NCI-H1105 (cell line): ENCODE results near the gene UBXN2A.
A peak's percentile ranks its signal among the peaks of the same experiment; 100 is the strongest.

Experiments
- DNase-seq: peaks from one replicate; lab custom pipeline; 2025; lab: John Stamatoyannopoulos, UW

Gene UBXN2A

DNA sequence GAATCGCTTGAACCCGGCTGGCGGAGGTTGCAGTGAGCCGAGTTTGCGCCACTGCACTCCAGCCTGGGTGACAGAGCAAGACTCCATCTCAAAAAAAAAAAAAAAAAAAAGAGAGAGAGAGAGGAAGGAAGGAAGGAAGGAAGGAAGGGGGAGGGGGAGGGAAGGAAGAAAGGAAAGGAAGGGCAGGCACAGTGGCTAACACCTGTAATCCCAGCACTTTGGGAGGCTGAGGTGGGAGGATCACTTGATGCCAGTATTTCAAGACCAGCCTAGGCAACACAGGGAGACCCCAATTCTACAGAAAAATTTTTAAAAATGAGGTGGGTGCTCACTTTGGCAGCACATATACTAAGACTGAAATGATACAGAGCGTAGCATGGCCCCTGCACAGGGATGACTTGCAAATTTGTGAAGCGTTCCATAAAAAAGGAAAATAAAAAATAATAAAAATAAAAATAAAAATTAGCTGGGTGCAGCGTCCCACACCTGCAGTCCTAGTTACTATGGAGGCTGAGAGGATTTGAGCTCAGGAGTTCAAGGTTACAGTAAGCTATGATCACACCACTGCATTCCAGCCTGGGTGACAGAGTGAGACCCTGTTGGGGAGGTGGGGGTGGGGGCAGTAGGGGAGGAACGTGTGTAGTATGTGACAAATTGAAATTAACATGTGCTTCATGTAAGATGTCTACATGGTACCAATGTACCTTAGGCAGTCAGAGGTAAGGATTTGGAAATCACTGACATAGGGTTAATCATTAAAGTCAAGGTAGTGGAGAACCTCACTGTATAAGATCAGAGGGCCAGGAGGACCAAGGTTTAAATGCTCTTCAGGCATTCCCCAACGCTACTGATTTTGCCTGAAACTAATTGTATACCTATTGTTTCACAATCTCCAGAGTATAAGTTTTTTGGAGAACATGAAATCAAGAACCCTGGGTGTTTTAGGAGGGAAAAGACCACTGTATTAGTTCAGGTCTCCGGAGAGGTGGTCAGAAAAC lies 105.5 kb downstream of the UBXN2A start:
- DNase-seq, result no peak

DNA sequence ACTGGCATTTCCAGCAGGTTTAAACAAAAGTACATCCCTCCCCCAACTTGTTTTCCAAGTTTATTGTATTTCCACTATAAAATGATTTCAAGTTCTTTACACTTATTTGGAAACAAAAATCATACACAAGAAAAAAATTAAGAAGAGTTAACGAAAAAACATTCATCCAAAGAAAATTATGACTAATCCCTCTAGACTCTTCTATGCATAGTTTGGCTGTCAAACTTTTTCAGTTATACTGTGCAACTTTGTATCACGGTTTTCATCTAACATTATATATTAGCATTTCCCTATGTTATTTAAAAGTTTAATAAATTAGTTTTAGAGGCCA lies 106.3 kb downstream of the UBXN2A start:
- DNase-seq, result no peak

DNA sequence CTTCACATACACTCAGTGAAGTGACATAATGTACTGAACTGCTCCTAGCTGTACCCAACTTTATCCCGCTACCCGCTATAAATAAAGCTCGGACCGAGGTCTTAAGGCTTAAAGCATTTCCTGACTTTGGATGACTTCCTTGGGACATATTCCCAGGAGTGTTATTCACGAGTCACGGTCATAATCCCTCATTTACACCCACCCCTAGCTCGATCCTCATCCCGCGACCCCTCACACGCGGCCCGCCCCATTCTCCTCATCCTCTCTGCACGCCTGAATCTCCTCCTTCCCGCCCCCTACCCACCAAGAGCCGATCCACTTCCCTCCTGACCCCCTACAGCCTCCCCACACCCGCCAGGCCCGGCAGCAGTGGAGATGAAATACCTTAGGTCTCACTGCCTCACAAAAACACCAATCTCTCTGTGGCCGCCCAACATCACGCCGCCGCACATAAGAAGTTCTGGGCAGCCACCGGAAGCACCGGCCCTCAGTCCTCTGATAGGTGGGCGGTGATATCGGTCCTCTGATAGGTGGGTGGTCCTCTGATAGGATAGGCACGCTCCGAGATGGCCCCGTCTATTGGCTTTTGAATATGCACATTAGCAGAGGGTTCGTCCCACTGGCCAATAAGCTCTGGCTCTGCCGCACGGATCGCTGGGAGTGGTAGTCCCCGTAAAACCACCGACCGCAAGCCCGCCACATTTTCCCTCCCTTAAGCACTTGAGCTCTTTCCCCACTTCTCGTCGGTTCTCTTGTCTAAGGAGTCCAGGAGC lies 106.9 kb downstream of the UBXN2A start, which contains the start of gene WDCP:
Gene WDCP (minus strand): TSS at position 462 of the 773 bp plus-strand sequence. CDS start 7,897 bp downstream, outside the sequence.
- peak; percentile 94 for DNase-seq

DNA sequence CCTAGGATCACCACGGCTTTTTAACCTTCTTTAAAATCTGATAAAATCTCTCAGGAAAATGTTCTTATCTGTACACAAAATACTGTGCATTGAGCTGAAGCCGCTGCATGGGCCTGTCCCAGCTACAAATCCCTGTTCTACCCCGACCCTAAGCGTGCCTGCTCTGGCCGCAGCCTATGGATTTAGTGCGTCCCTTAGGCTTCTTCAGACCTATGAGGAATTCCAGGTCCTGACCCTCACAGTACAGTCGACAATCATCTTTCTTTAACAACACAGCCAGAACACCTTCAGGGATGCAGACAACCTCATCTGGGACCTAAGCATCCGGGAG lies 107.4 kb downstream of the UBXN2A start:
- no peak for DNase-seq

DNA sequence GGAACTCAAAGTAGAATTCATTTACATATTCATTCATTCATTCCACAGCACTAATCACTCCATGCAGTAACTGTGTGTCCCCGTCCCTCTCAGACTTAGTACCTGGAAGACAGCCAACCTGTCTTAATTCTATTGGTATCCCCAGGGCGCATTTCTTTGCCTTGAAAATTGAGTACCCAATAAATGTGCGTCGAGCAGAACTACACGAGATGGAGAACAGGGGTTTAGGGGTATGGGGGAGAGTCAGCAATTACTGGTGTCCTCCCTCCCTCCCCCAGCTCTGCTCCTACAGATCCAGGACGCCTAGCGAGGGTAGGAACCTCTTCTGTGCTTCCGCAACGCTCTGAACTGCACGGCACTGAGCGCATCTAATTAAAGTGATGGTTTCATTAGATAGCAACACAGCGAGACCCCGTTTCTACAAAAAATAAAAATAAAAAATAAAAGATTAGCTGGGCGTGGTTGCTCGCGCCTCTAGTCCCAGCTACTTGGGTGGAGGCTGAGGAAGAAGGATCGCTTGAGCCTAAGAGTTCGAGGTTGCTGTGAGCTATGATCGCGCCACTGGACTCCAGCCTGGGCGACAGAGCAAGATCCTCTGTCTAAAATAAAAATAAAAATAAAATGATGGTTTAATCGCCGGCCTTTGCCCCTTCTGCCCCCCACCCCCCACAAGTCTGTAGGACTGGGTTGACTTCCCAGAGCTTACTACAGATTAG lies 108.7 kb downstream of the UBXN2A start:
- DNase-seq, result peak; percentile 17

DNA sequence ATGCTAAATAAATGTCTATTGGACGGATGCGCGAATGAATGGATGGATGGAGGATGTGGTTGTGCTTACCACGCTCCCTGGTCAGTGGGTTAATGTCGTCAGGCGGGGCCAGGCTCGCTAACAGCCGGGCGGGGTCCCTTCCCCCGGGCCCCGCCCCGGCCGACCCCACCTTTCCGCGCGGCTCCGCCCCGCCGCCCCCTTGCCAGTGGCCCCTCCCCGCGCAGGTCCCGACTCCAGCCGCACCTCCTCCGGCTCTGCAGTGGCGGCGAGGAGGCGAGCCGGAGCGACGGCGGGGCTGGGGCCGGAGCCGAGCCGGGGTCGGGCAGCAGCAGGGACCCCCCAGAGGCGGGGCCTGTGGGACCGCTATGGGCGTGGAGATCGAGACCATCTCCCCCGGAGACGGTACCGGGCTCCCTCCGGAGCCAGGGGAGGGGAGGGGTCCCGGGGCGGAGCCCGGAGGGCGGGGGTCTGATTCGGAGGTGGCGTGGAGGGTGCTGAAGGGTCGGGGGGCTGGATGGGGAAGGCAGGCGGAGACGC lies 109.3 kb downstream of the UBXN2A start, which contains the start of gene FKBP1B:
Gene FKBP1B (plus strand): TSS at position 257 of the 537 bp plus-strand sequence. CDS start 109 bp downstream, at position 366.
- peak; percentile 45 for DNase-seq

DNA sequence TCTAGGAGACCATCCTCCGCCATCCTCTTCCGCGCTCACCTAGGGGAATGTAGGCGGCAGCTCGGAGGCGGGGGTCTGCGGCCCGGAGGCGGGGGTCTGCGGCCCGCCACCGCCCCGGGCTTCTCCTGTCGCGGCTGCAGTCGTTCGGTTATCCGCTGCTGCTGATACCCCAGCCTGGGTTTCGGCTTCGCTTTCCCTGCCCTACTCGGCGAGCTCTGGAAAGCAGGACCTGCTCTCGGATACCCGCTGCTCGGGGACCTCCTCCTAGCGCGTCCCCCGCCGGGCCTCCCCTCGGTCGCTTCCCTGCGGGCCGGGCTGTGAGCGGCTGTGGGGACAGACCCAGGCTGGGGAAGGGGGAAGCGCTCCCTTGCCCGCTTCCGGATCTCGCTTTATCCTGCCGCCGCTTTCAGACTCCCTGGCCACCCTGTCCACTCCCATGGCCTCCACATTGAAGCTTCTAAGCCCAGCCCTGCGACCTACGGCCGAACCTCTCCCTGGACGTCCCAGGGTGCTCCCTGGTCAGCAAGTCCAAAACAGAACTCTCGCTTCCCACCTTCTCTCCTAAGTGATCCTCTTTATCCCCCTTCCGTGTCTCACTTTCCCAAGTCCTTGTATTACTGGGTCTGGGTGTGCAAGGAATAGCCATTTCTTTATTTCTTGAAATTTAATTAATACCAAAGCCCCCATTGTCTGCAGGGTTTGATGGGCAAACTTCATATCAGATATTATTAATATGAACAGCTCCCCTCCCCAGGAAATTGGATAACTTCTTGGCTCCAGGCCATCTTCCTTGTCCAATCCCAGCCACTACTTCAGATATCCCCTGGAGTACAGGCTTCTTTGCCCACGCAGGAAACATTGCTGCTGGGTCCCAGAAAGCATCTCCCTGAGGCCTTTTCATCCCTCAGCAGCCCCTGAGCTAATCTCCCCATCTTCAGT lies 110.0 kb downstream of the UBXN2A start:
- no peak for DNase-seq

DNA sequence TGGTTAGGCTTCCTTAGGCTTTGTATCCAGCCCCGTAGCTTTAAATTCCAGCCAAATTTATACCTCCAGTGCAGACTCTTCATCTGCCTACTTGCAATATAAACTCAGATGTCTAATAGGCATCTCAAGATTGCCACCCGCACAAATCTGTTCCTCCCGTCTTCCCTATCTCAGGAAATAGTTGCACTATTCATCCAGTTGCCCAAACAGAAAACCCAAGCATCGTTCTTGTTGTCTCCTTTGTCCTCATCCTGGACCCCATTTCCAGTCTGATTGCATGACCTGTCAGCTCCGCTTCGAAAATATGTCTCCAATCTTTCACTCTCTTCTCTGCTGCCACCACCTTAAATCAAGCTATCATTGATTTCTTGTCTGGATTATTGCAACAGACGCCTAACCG lies 111.6 kb downstream of the UBXN2A start:
- no peak for DNase-seq

DNA sequence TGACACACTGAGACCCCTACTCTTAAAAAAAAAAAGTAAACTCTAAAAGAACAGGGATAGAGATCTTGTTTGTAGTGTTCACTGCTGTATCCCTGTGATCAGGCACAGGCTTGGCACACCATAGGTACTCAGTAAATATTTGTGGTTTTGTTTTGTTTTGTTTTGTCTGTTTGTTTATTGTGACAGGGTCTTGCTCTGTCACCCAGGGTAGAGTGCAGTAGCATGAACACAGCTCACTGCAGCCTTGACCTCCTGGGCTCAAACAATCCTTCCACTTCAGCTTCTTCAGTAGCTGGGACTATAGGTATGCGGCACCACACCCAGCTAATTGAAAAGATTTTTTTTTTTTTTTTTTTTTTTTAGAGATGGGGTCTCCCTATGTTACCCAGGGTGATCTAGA lies 112.7 kb downstream of the UBXN2A start:
- no peak for DNase-seq
